ENCODE measurements around the gene TECTA.

- no peak for TF ChIP-seq CTCF (IDR thresholded peaks at IDR 0.05)
- TF ChIP-seq POLR2A (IDR thresholded peaks at IDR 0.05), result no peak
Measured at GRCh38 chr11:121144723-121145122, 43.7 kb downstream of the TECTA start.
